SH-SY5Y (cell line): ENCODE measurements around the gene SSX2B.
"Not testable (repeated sequence)": the region's sequence is repeated elsewhere in the genome, so short reads cannot be mapped to it uniquely, and the experiment has no call there.

Experiments used
- GATA2 ChIP-seq: IDR thresholded peaks from 2 replicates; pipeline ENCODE4 v1.6.1; 2011; ENCODE audit warnings: mild to moderate bottlenecking, low read depth, low read length
- GATA3 ChIP-seq: IDR thresholded peaks from 2 replicates; pipeline ENCODE4 v1.6.1; 2011; ENCODE audit warnings: low read depth, mild to moderate bottlenecking, low read length, moderate library complexity

The SSX2B gene, protein sequence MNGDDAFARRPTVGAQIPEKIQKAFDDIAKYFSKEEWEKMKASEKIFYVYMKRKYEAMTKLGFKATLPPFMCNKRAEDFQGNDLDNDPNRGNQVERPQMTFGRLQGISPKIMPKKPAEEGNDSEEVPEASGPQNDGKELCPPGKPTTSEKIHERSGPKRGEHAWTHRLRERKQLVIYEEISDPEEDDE

DNA sequence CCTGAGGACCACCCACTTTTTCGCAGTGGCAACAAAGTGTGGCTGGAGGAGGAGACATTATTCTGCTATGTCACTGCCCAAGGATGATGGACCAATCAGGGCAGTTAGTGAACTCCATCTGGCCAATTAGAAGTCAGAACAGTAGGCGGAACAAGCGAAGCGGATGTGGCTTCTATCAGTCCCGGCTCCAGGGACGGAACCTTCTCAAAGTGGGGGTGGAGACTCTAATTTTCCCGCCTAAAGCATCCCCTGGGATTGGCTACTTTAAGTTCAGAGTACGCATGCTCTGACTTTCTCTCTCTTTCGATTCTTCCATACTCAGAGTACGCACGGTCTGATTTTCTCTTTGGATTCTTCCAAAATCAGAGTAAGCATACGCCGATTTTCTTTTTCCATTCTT, at the start of gene SSX2B:
TSS of gene SSX2B (plus strand) at position 301 of the 400 bp plus-strand sequence. CDS start 1,429 bp downstream, outside the sequence.
- TF ChIP-seq GATA3, GATA2: not testable (repeated sequence)

DNA sequence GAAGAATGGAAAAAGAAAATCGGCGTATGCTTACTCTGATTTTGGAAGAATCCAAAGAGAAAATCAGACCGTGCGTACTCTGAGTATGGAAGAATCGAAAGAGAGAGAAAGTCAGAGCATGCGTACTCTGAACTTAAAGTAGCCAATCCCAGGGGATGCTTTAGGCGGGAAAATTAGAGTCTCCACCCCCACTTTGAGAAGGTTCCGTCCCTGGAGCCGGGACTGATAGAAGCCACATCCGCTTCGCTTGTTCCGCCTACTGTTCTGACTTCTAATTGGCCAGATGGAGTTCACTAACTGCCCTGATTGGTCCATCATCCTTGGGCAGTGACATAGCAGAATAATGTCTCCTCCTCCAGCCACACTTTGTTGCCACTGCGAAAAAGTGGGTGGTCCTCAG, 44.0 kb upstream of the SSX2B start, which contains the start of gene SSX2:
TSS of gene SSX2 (minus strand) at position 101 of the 400 bp plus-strand sequence. CDS start 1,429 bp downstream, outside the sequence.
- TF ChIP-seq GATA2, GATA3: not testable (repeated sequence)

DNA sequence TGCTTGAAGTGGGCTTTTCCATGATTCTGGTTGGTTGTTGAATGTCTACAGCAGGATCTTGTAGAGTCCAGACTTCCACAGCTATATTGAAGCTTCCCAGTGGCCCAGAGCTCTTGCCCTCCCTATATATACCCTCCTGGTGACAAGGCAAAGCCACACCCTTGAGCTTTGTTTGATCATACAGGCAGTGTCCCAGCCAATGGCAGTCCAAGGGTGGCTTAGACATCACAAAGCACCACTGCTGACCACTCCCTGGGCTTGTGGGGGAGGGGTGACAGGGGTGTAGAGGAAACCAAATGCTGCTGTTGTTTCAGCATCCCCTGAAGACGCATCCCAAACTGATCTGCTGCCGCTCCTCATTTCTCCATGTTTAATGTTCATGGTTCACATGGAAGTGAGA, 46.3 kb downstream of the SSX2B start, which contains the start of gene SPANXN5:
TSS of gene SPANXN5 (minus strand) at position 101 of the 400 bp plus-strand sequence. CDS start at position 22, 79 bp downstream.
- TF ChIP-seq GATA2, GATA3: not testable (repeated sequence)
